ENCODE data around the gene PRKAG2.

PRKAG2 gene

GRCh38 chr7:151897951-151898686, 21.2 kb upstream of the PRKAG2 start:
- TF ChIP-seq MYC (IDR thresholded peaks at IDR 0.05; ENCODE audit: low read depth, low read length) (no peak), CTCF (IDR thresholded peaks at IDR 0.05; ENCODE audit: low read depth, low read length) (no peak), MAX (IDR thresholded peaks at IDR 0.05; ENCODE audit: low read depth, low read length) (no peak), POLR2A (IDR thresholded peaks at IDR 0.05; ENCODE audit: extremely low read depth, insufficient read length) (no peak)
- H3K4me3 ChIP-seq (ENCODE audit: low read depth, low read length), result no peak overlapping the region
- no peak for DNase-seq (ENCODE audit: low read depth)

GRCh38 chr7:151897161-151897731, 20.3 kb upstream of the PRKAG2 start:
- DNase-seq (ENCODE audit: low read depth), result no peak
- no peak overlapping the region for H3K4me3 ChIP-seq (ENCODE audit: low read depth, low read length)
- TF ChIP-seq MYC (IDR thresholded peaks at IDR 0.05; ENCODE audit: low read depth, low read length) (no peak), CTCF (IDR thresholded peaks at IDR 0.05; ENCODE audit: low read depth, low read length) (no peak), MAX (IDR thresholded peaks at IDR 0.05; ENCODE audit: low read depth, low read length) (no peak), POLR2A (IDR thresholded peaks at IDR 0.05; ENCODE audit: extremely low read depth, insufficient read length) (no peak)

GRCh38 chr7:151896486-151896885, 19.6 kb upstream of the PRKAG2 start:
- TF ChIP-seq MAX (IDR thresholded peaks at IDR 0.05; ENCODE audit: low read depth, low read length), result no peak
- no peak for TF ChIP-seq POLR2A (IDR thresholded peaks at IDR 0.05; ENCODE audit: extremely low read depth, insufficient read length)
- TF ChIP-seq CTCF (IDR thresholded peaks at IDR 0.05; ENCODE audit: low read depth, low read length), result no peak
- no peak for TF ChIP-seq MYC (IDR thresholded peaks at IDR 0.05; ENCODE audit: low read depth, low read length)
- DNase-seq (ENCODE audit: low read depth), result no peak
- H3K4me3 ChIP-seq (ENCODE audit: low read depth, low read length), result no peak overlapping the region

- TF ChIP-seq MAX (IDR thresholded peaks at IDR 0.05; ENCODE audit: low read depth, low read length) (no peak), POLR2A (IDR thresholded peaks at IDR 0.05; ENCODE audit: extremely low read depth, insufficient read length) (no peak), CTCF (IDR thresholded peaks at IDR 0.05; ENCODE audit: low read depth, low read length) (no peak)
- H3K4me3 ChIP-seq (ENCODE audit: low read depth, low read length), result no peak overlapping the region
- no peak for DNase-seq (ENCODE audit: low read depth)
These were observed 19.2 kb upstream of the PRKAG2 start for GRCh38 chr7:151896086-151896485.

- DNase-seq (ENCODE audit: low read depth), result no peak
- TF ChIP-seq MYC (IDR thresholded peaks at IDR 0.05; ENCODE audit: low read depth, low read length), result no peak
- TF ChIP-seq POLR2A (IDR thresholded peaks at IDR 0.05; ENCODE audit: extremely low read depth, insufficient read length), result no peak
- no peak for TF ChIP-seq CTCF (IDR thresholded peaks at IDR 0.05; ENCODE audit: low read depth, low read length)
- TF ChIP-seq MAX (IDR thresholded peaks at IDR 0.05; ENCODE audit: low read depth, low read length), result no peak
- H3K4me3 ChIP-seq (ENCODE audit: low read depth, low read length), result no peak overlapping the region
These were observed 18.7 kb upstream of the PRKAG2 start for GRCh38 chr7:151895631-151896031.

Measured in NB4 (cell line).